HG03469 (cell line): ENCODE measurements around the gene THRSP.
"Not testable (repeated sequence)": the region's sequence is repeated elsewhere in the genome, so short reads cannot be mapped to it uniquely, and the experiment has no call there.

Experiments used
- ATAC-seq: cut with Tn5 transposase; IDR thresholded peaks from one replicate; pipeline ENCODE4 v1.9.1; 2021; ENCODE audit warnings: mild to moderate bottlenecking, moderate library complexity, moderate number of reproducible peaks; ENCODE audit not compliant: unreplicated experiment

THRSP gene

GRCh38 chr11:78062671-78063070 is 990 bp upstream of the THRSP start:
- no peak for ATAC-seq

- ATAC-seq, result no peak
Measured at GRCh38 chr11:78065203-78065602, 1.5 kb downstream of the THRSP start.

- no peak for ATAC-seq
Measured at GRCh38 chr11:78066471-78066870, 2.8 kb downstream of the THRSP start.

GRCh38 chr11:78067704-78068103 is 4.0 kb downstream of the THRSP start:
- ATAC-seq, result no peak

GRCh38 chr11:78069465-78069864 is 5.8 kb downstream of the THRSP start:
- no peak for ATAC-seq

GRCh38 chr11:78070621-78071020 is 7.0 kb downstream of the THRSP start:
- ATAC-seq, result no peak

GRCh38 chr11:78071717-78072116 is 8.1 kb downstream of the THRSP start:
- ATAC-seq, result no peak

- no peak for ATAC-seq
Measured at GRCh38 chr11:78072455-78072854, 8.8 kb downstream of the THRSP start.

- no peak for ATAC-seq
Measured at GRCh38 chr11:78074756-78075155, 11.1 kb downstream of the THRSP start.

- no peak for ATAC-seq
Measured at GRCh38 chr11:78076733-78077403, 13.2 kb downstream of the THRSP start.

GRCh38 chr11:78077592-78077991 is 13.9 kb downstream of the THRSP start:
- not testable (repeated sequence) for ATAC-seq

GRCh38 chr11:78078218-78079167 is 14.8 kb downstream of the THRSP start:
- no peak for ATAC-seq

- peak; percentile 51 for ATAC-seq
Measured at GRCh38 chr11:78079232-78080083, 15.8 kb downstream of the THRSP start, which contains the start of gene NDUFC2. Gene NDUFC2 (minus strand): TSS chr11:78079862. CDS start chr11:78079744, 118 bp downstream.

GRCh38 chr11:78080084-78080817 is 16.6 kb downstream of the THRSP start:
- ATAC-seq, result no peak

- ATAC-seq, result no peak
Measured at GRCh38 chr11:78080818-78081495, 17.3 kb downstream of the THRSP start.

GRCh38 chr11:78081583-78081982 is 17.9 kb downstream of the THRSP start:
- no peak for ATAC-seq

GRCh38 chr11:78082146-78082545 is 18.5 kb downstream of the THRSP start:
- ATAC-seq, result no peak

GRCh38 chr11:78083021-78083420 is 19.4 kb downstream of the THRSP start:
- ATAC-seq, result no peak

GRCh38 chr11:78084506-78084905 is 20.8 kb downstream of the THRSP start:
- not testable (repeated sequence) for ATAC-seq

- ATAC-seq, result no peak
Measured at GRCh38 chr11:78085972-78086371, 22.3 kb downstream of the THRSP start.
